ENCODE data around the gene ZNF341. TPM values are rescaled to one million over a fixed set of nuclear protein-coding genes. Genes with fewer than 3 reads are reported as not detected.

ZNF341 gene
- total and polyA plus RNA-seq, 3 donors from 2014 or later = 5.5 to 8.7 (median 7.0) TPM

GRCh38 chr20:33686984-33687366 is 44.8 kb upstream of the ZNF341 start:
- TF ChIP-seq POLR2A (IDR thresholded peaks at IDR 0.05) (no peak), CTCF (IDR thresholded peaks at IDR 0.05) (no peak)
- H3K27me3 ChIP-seq = no peaks in the 10 kb centered on the region
- intact Hi-C loops (cut with DNase I; ENCODE audit: low total_unique reads) = no loop called here
- H3K9me3 ChIP-seq = no peaks in the 10 kb centered on the region
- H3K4me1 ChIP-seq = peaks cover 7% of the 10 kb centered on the region
- peak overlapping the region; percentile 47 to 57 for H3K4me3 ChIP-seq
- DNase-seq = no peak
- no peaks in the 10 kb centered on the region for H3K36me3 ChIP-seq (ENCODE audit: low read depth, missing control alignments)
- 52 to 71% methylated on average over 11 to 14 of the region's 14 CpGs for WGBS, 2 donors
- no peak overlapping the region for H3K27ac ChIP-seq

- WGBS, 2 donors = 66 to 68% methylated on average over 7 to 8 of the region's 8 CpGs
- no peak for DNase-seq
- intact Hi-C loops (cut with DNase I; ENCODE audit: low total_unique reads) = no loop called here
- Histone ChIP-seq H3K27ac (no peak overlapping the region), H3K4me1 (peaks cover 7% of the 10 kb centered on the region), H3K36me3 (ENCODE audit: low read depth, missing control alignments) (no peaks in the 10 kb centered on the region), H3K27me3 (no peaks in the 10 kb centered on the region), H3K9me3 (no peaks in the 10 kb centered on the region), H3K4me3 (no peak overlapping the region)
- TF ChIP-seq POLR2A (IDR thresholded peaks at IDR 0.05) (no peak), CTCF (IDR thresholded peaks at IDR 0.05) (no peak)
Observed at GRCh38 chr20:33687370-33687915, 44.4 kb upstream of the ZNF341 start.

- WGBS, 2 donors = 77 to 78% methylated on average over 3 of the region's 3 CpGs
- no peak for DNase-seq
- Histone ChIP-seq H3K36me3 (ENCODE audit: low read depth, missing control alignments) (no peaks in the 10 kb centered on the region), H3K4me1 (peaks cover 7% of the 10 kb centered on the region), H3K27ac (no peak overlapping the region), H3K9me3 (no peaks in the 10 kb centered on the region), H3K4me3 (no peak overlapping the region), H3K27me3 (no peaks in the 10 kb centered on the region)
- TF ChIP-seq CTCF (IDR thresholded peaks at IDR 0.05) (no peak), POLR2A (IDR thresholded peaks at IDR 0.05) (no peak)
- intact Hi-C loops (cut with DNase I; ENCODE audit: low total_unique reads) = no loop called here
Observed at GRCh38 chr20:33687993-33688937, 43.5 kb upstream of the ZNF341 start.

- WGBS, 2 donors = 75 to 79% methylated on average over 3 of the region's 3 CpGs
- Histone ChIP-seq H3K36me3 (ENCODE audit: low read depth, missing control alignments) (no peaks in the 10 kb centered on the region), H3K4me1 (peaks cover 12% of the 10 kb centered on the region), H3K27ac (no peak overlapping the region), H3K9me3 (no peaks in the 10 kb centered on the region), H3K4me3 (no peak overlapping the region), H3K27me3 (no peaks in the 10 kb centered on the region)
- no peak for TF ChIP-seq CTCF (IDR thresholded peaks at IDR 0.05)
- no peak for TF ChIP-seq POLR2A (IDR thresholded peaks at IDR 0.05)
- DNase-seq = no peak
- intact Hi-C loops (cut with DNase I; ENCODE audit: low total_unique reads) = no loop called here
Observed at GRCh38 chr20:33688938-33689424, 42.8 kb upstream of the ZNF341 start.
